ENCODE measurements around the gene IGHMBP2. TPM values are rescaled to one million over a fixed set of nuclear protein-coding genes. Genes with fewer than 3 reads are reported as not detected.

The IGHMBP2 gene
- total RNA-seq, 1 experiment from 2014 or later: 24.0 TPM

DNA sequence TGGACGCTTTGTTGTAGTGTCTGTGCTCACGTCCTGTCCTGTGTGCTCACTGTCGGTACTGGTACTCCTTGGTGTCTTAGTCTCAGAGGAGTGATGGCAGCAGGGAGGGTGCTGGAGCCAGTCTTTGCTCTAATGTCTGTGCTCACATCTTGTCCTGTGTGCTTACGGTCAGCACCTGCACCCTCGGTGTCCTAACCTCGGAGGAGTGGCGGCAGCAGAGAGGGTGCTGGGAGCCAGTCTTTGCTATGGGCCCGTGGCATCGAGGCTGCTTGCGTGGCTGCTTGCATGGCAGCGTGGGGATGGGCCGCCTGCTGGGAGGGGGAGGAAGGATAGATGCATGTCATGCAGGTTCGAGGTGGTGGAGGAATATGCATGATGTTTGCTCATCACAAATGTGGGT lies 12.7 kb downstream of the IGHMBP2 start:
- no peak overlapping the region for H2BK20ac ChIP-seq (ENCODE audit: low read depth, low read length, poor library complexity, severe bottlenecking)
- H3K27me3 ChIP-seq (ENCODE audit: insufficient read depth, low read length): no peaks in the 10 kb centered on the region
- H4K20me1 ChIP-seq (ENCODE audit: control insufficient read depth, insufficient read depth, insufficient read length): no peaks in the 10 kb centered on the region
- no peak overlapping the region for H3K27ac ChIP-seq (ENCODE audit: insufficient read length, low read depth, low read length)
- H3K9ac ChIP-seq (ENCODE audit: extremely low read depth, insufficient read length, low read length): no peak overlapping the region
- H2BK15ac ChIP-seq (ENCODE audit: low read depth, low read length): no peak overlapping the region
- H3K56ac ChIP-seq (ENCODE audit: insufficient read length, low read depth, low read length): no peak overlapping the region
- H2AFZ ChIP-seq (ENCODE audit: low read length): no peak overlapping the region
- no peak overlapping the region for H2AK5ac ChIP-seq (ENCODE audit: insufficient read length, low read length)
- no peak for DNase-seq
- no peak overlapping the region for H3K4ac ChIP-seq (ENCODE audit: low read depth, low read length)
- H4K8ac ChIP-seq (replicated peaks; ENCODE audit: insufficient read length, low read depth, low read length): no peak overlapping the region
- Mint-ChIP-seq H3K4me3 (no peak overlapping the region), H3K4me1 (no peaks in the 10 kb centered on the region), H3K36me3 (ENCODE audit: insufficient read depth in 1 of 3, low read depth in 3 of 3) (peaks cover 29 to 77% (median 72%) of the 10 kb centered on the region in 3 experiments; a peak in 6 of 7 replicates), H3K27me3 (ENCODE audit: low read depth) (no peaks in the 10 kb centered on the region), H3K27ac (peak overlapping the region in 1 of 3 experiments; percentile 69; a peak in 1 of 7 replicates), H3K9me3 (no peaks in the 10 kb centered on the region)
- no peak overlapping the region for H3K18ac ChIP-seq (ENCODE audit: insufficient read length, low read depth, low read length)
- no peaks in the 10 kb centered on the region for H3K9me3 ChIP-seq (ENCODE audit: control insufficient read depth, low read depth, low read length)
- H2BK12ac ChIP-seq (ENCODE audit: insufficient read length, low read depth, low read length): no peak overlapping the region
- no peaks in the 10 kb centered on the region for H3K4me1 ChIP-seq (ENCODE audit: insufficient read depth, low read length)
- H3K4me2 ChIP-seq (ENCODE audit: insufficient read depth, insufficient read length, low read length): no peak overlapping the region
- H2BK120ac ChIP-seq (ENCODE audit: low read depth, low read length, poor library complexity, severe bottlenecking): no peak overlapping the region
- no peak overlapping the region for H3K23ac ChIP-seq (ENCODE audit: insufficient read length, low read depth, low read length)
- no peak overlapping the region for H4K5ac ChIP-seq (ENCODE audit: insufficient read length, low read depth, low read length)
- no peaks in the 10 kb centered on the region for H3K23me2 ChIP-seq (ENCODE audit: insufficient read length, low read depth, low read length, poor library complexity, severe bottlenecking)
- H3K14ac ChIP-seq (ENCODE audit: insufficient read depth, low read length): no peak overlapping the region
- no peaks in the 10 kb centered on the region; the same call in 1 of the 2 replicates for H3K79me2 ChIP-seq (ENCODE audit: insufficient read depth, low read length)
- no peaks in the 10 kb centered on the region for H3K79me1 ChIP-seq (ENCODE audit: insufficient read depth, low read depth, low read length, poor library complexity, severe bottlenecking)
- no peak overlapping the region for H4K91ac ChIP-seq (ENCODE audit: insufficient read length, low read depth, low read length)
- TF ChIP-seq, protein P1, sequence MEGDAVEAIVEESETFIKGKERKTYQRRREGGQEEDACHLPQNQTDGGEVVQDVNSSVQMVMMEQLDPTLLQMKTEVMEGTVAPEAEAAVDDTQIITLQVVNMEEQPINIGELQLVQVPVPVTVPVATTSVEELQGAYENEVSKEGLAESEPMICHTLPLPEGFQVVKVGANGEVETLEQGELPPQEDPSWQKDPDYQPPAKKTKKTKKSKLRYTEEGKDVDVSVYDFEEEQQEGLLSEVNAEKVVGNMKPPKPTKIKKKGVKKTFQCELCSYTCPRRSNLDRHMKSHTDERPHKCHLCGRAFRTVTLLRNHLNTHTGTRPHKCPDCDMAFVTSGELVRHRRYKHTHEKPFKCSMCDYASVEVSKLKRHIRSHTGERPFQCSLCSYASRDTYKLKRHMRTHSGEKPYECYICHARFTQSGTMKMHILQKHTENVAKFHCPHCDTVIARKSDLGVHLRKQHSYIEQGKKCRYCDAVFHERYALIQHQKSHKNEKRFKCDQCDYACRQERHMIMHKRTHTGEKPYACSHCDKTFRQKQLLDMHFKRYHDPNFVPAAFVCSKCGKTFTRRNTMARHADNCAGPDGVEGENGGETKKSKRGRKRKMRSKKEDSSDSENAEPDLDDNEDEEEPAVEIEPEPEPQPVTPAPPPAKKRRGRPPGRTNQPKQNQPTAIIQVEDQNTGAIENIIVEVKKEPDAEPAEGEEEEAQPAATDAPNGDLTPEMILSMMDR (conservative IDR thresholded peaks at IDR 0.05): no peak
- H3T11ph ChIP-seq (ENCODE audit: low read length): no peak overlapping the region
- no peak overlapping the region for H2BK5ac ChIP-seq (ENCODE audit: insufficient read length, low read length)
- WGBS (ENCODE audit: extremely low coverage, insufficient read length, low lambda C conversion rate): no CpG with 5 or more reads among the region's 13 CpGs
